Right cardiac atrium (tissue), 5 donors: ENCODE results near the gene TTC7B. TPM values are rescaled to one million over a fixed set of nuclear protein-coding genes. Genes with fewer than 3 reads are reported as not detected.
A peak's percentile ranks its signal among the peaks of the same experiment; 100 is the strongest.
"Not testable (repeated sequence)": the region's sequence is repeated elsewhere in the genome, so short reads cannot be mapped to it uniquely, and the experiment has no call there.

ENCODE experiments used
- ATAC-seq, 2 donors: fragments of 200-7000 bp; cut with Tn5 transposase; one replicate each; pipeline versions ENCODE4 v1.8.0 to v1.9.1; 2020; ENCODE audit warnings: moderate library complexity in 2 of 2, mild to moderate bottlenecking in 1 of 2
- DNase-seq, 3 donors: peaks; one replicate each; pipeline ENCODE4 v3.0.0-alpha.2; 2020
- H3K27ac ChIP-seq: one replicate; pipeline ENCODE4 v1.5.1; 2013; ENCODE audit warnings: mild to moderate bottlenecking, low read length, control low read depth, moderate library complexity
- H3K27me3 ChIP-seq: one replicate; pipeline ENCODE4 v1.6.1; 2013; ENCODE audit not compliant: control insufficient read depth, insufficient read depth
- H3K4me1 ChIP-seq: one replicate; pipeline ENCODE4 v1.6.1; 2013; ENCODE audit warnings: low read length; ENCODE audit not compliant: control insufficient read depth, insufficient read depth
- H3K4me3 ChIP-seq: one replicate; pipeline ENCODE4 v1.5.1; 2013; ENCODE audit warnings: low read length, control low read depth
- H3K9me3 ChIP-seq: one replicate; pipeline ENCODE4 v1.6.1; 2013; ENCODE audit warnings: low read length; ENCODE audit not compliant: control insufficient read depth
- WGBS: extraction: QIAGEN DNeasy Blood & Tissue Kit; methylation state at CpG from one replicate; pipeline ENCODE4 v1.1.7; 2013; 5-methylcytosine and 5-hydroxymethylcytosine counted together
- intact Hi-C, 4 donors: fragments of 100-400 bp; cut with DNase I; formaldehyde crosslinking; loops; one replicate each; pipeline versions ENCODE4 v1.11.0 to v1.14.0; 2022 to 2023
- polyA plus RNA-seq: library from polyadenylated mRNA; stranded (reverse); fragments of 200-250 nt; gene quantifications from one replicate; pipeline ENCODE4 v1.2.3, GENCODE V29; 2013
- total RNA-seq, 4 donors: library from RNA; stranded (reverse); fragmentation: NEBNext Ultra II Directional; extraction: Animal tissue kit (Norgen Biotek cat#: 25700); gene quantifications; one replicate each; pipeline ENCODE4 v1.2.1, GENCODE V29; 2021
- donor health status: healthy with polysubstance abuse.
- donor health status: DM: no; HTN: yes; CAD: no.
- donor health status: DM: no; HTN: no; CAD: no.
- donor health status: DM: no; HTN: yes; CAD: no; lungs with severe emphysema.
- donor health status: DM: yes; HTN: yes; CAD: no.

The TTC7B gene
- total and polyA plus RNA-seq, 5 donors = 38.1 to 88.7 (median 82.8) TPM

DNA sequence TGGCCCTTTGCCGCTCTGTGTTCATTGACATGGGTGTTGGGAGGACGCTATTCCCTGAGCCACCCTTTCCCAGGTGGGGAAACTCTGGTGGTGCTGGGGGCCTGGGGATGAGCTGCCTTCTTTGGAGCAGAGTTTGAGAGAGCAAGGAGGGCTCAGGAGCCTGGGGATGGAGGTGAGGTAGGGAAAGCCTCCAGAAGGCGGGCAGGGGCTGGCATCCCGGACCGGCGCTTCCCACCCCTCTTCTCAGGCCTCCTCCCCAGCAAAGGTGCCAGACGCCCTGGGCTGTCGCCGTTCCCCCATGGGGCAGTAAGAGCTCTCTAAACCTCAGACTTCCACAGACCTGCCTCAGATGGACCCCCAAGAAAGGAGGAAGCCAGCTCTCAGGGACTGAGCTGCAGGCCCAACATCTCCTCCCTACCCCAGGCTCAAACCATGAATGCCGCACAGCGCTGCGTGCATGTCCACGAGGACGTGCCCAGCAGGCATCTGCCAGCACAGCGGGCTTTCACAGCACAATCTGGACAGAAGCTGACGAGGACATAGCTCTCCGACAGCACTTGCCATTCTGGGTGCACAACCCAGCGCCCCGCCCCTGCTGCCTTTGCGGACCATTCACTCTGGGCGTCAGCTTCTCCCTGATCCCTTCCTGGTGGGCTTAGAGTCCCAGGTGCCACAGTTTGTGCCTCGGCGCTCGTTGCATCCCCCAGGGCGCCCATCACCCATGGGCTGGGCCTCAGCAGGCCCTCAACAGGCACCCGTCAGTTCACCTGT lies 14.9 kb upstream of the TTC7B start:
- H3K4me1 ChIP-seq = no peaks in the 10 kb centered on the region
- 92% methylated on average over 26 of the region's 26 CpGs for WGBS
- no peak for DNase-seq
- H3K4me3 ChIP-seq = no peak overlapping the region
- no peaks in the 10 kb centered on the region for H3K9me3 ChIP-seq
- ATAC-seq = no peak
- no peak overlapping the region for H3K27ac ChIP-seq
- no peaks in the 10 kb centered on the region for H3K27me3 ChIP-seq
- intact Hi-C loops = no loop called here

- no peak for ATAC-seq
- Histone ChIP-seq H3K9me3 (no peaks in the 10 kb centered on the region), H3K27ac (no peak overlapping the region), H3K27me3 (no peaks in the 10 kb centered on the region), H3K4me3 (no peak overlapping the region), H3K4me1 (no peaks in the 10 kb centered on the region)
- intact Hi-C loops = no loop called here
- DNase-seq = no peak
- 93% methylated on average over 4 of the region's 4 CpGs for WGBS
These were observed 13.4 kb upstream of the TTC7B start for GRCh38 chr14:90829677-90830076.

DNA sequence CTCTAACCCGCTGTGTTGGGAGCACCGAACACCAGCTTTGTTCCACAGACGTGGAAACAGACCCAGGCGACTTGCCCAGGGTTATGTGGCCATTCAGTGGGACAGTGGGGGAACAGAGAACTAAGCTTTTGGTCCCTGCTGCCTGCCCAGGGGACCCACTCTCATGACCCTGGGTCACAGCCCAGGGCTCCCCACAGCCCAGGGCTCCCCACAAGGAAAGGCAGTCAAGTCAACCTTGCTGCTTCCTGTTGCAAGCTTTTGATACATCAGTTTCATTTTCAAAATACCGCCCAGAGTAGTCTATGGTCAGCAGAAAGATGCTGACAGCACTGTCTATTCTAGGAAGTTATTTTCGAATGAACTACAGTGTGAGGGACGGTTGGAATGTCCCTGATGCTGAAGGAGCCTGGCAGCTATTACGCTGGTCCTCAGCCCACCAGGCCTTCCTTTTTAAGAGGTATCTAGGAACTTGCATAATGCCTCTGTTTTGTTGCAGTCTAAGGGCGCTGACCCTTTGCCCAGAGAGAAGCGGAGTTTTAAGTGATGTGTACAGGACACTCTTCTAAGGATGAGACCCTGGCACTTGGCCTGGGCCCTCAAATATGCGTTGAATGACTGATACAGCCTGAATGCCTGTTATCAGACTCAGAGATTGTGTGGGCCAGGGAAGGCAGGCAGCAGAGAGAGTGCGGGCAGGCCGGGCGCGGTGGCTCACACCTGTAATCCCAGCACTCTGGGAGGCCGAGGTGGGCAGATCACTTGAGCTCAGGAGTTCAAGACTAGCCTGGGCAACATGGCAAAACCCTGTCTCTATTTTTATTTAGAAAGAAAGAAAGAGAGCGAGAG lies 12.6 kb upstream of the TTC7B start:
- H3K9me3 ChIP-seq = no peaks in the 10 kb centered on the region
- H3K27ac ChIP-seq = peak overlapping the region; percentile 89
- no peak for DNase-seq
- intact Hi-C loops = no loop called here
- 67% methylated on average over 17 of the region's 17 CpGs for WGBS
- H3K4me3 ChIP-seq = peak overlapping the region; percentile 36
- no peaks in the 10 kb centered on the region for H3K27me3 ChIP-seq
- H3K4me1 ChIP-seq = no peaks in the 10 kb centered on the region
- peak; percentile 54 to 70 for ATAC-seq

- WGBS = 2% methylated on average over 42 of the region's 42 CpGs
- ATAC-seq (peak; percentile 99), DNase-seq (peak; percentile 94 to 97 (median 97))
- H3K4me3 ChIP-seq = peak overlapping the region; percentile 36
- no peaks in the 10 kb centered on the region for H3K4me1 ChIP-seq
- no peaks in the 10 kb centered on the region for H3K9me3 ChIP-seq
- intact Hi-C loops = no loop called here
- peak overlapping the region; percentile 89 for H3K27ac ChIP-seq
- H3K27me3 ChIP-seq = no peaks in the 10 kb centered on the region
These were observed 11.8 kb upstream of the TTC7B start for GRCh38 chr14:90827919-90828610.

DNA sequence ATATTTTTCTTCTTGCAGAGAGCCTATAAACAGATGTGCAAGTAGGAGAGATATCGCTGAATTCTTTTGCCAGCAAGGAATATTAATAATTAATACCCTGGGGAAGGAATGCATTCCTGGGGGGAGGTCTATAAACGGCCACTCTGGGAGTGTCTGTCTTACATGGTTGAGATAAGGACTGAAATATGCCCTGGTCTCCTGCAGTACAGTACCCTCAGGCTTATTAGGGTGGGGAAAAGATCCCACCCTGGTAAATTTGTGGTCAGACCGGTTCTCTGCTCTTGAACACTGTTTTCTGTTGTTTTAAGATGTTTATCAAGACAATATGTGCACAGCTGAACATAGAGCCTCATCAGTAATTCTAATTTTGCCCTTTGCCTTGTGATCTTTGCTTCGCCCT lies 7.3 kb upstream of the TTC7B start:
- WGBS = 71% methylated on average over 4 of the region's 4 CpGs
- H3K27me3 ChIP-seq, H3K4me3 ChIP-seq, ATAC-seq, intact Hi-C loops, H3K9me3 ChIP-seq, H3K27ac ChIP-seq, DNase-seq, H3K4me1 ChIP-seq: not testable (repeated sequence)

DNA sequence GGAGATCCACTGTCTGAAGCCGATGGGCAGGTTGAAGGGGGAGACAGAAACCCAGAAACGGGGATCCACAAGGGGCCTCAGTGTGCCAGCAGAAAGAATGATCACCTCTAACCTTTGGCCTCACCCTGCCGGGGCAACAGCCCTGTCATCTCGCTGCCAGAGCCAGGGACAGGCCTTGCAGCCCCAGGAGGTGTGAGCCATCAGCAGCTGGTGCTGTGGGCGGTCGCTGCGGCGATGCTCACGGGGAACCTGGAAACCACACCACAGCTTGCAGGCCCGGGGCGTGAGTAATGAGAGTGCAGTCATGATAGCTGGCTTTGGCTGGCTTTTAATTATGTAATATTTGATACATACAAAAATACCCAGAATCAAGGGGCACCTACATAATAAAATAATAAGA lies 4.7 kb upstream of the TTC7B start:
- WGBS = 58% methylated on average over 11 of the region's 11 CpGs
- no peak overlapping the region for H3K27ac ChIP-seq
- no peaks in the 10 kb centered on the region for H3K9me3 ChIP-seq
- H3K4me1 ChIP-seq = no peaks in the 10 kb centered on the region
- intact Hi-C loops = no loop called here
- DNase-seq = no peak
- no peak overlapping the region for H3K4me3 ChIP-seq
- H3K27me3 ChIP-seq = no peaks in the 10 kb centered on the region
- ATAC-seq = no peak

DNA sequence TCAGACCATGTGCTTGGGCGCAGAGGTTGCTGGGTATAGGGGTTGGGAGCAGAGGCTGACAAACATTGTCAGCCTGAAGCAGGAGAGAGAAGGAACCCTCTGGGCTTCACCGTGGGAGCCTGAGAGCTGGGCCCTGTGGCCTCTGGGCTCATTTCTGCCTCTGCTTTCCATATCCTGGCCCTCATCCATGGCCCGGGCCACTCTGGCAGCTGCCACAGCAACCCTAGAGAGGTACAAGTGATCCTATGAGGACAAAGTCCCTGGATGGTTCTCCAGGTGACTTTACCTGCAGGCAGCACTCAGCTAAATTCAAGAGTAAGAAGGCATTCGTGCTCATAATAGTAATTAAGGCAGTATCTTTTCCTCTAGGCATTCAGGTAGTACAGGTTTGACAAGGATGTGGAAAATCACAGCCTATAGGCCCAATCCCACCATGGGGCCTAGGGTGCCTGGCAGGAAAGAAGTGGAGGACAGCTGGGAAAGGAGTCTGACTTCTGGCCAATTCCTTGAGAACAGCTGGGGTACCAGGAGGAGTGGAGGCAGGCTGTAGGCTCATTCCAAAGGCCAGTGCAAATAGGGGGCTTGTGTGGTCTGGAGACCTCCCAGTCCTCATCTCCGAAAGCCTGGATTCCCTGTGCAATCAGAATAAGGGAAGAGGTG lies 3.6 kb upstream of the TTC7B start:
- intact Hi-C loops = loop anchor here in 1 of 4 donors (10.0 kb wide), 1 partner anchor 55 kb away; no protein-coding TSS in a partner anchor
- ATAC-seq (no peak), DNase-seq (no peak)
- H3K4me3 ChIP-seq = no peak overlapping the region
- 90% methylated on average over 5 of the region's 5 CpGs for WGBS
- H3K27ac ChIP-seq = no peak overlapping the region
- H3K27me3 ChIP-seq = no peaks in the 10 kb centered on the region
- H3K9me3 ChIP-seq = no peaks in the 10 kb centered on the region
- peaks cover 2% of the 10 kb centered on the region for H3K4me1 ChIP-seq

DNA sequence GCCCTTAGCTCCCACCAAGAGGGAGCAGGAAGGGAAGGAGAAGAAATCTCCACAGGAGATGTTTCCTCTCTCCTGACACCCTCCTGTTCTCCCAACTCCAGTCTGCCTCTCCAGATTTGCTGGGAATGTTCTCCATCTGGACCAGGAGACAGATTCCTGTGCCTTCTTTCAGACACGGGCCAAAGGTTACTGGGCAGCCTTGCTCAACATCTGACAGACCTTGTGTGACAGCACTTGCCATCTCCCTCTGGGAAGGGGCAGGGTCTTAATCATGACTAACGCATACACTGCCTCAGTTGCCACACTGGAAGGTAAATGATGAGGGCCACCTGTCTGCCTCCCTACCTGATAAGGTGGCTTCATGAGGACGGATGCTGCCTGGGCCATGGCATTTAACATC lies 2.5 kb upstream of the TTC7B start:
- ATAC-seq (no peak), DNase-seq (no peak)
- no peaks in the 10 kb centered on the region for H3K27me3 ChIP-seq
- no peak overlapping the region for H3K4me3 ChIP-seq
- intact Hi-C loops = loop anchor here in 1 of 4 donors (10.0 kb wide), 1 partner anchor 54 kb away; no protein-coding TSS in a partner anchor
- no peaks in the 10 kb centered on the region for H3K9me3 ChIP-seq
- 77% methylated on average over 3 of the region's 3 CpGs for WGBS
- no peak overlapping the region for H3K27ac ChIP-seq
- peaks cover 7% of the 10 kb centered on the region for H3K4me1 ChIP-seq

- intact Hi-C loops = loop anchor here in 1 of 4 donors (10.0 kb wide), 1 partner anchor 52 kb away; no protein-coding TSS in a partner anchor
- 47% methylated on average over 16 of the region's 16 CpGs for WGBS
These were observed 629 bp upstream of the TTC7B start for GRCh38 chr14:90816681-90817436.

DNA sequence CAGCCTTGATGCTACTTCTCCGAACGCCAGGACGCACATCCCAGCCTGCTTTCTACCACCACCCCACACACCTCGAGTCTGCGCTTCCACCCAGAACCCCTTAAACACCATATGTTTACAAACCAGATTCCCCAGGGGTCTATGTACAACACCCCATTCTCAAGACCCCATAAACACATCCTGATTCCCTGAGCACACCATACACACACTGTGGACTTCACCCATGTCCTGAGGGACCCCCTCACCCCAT lies 733 bp downstream of the TTC7B start:
- intact Hi-C loops = loop anchor here in 1 of 4 donors (10.0 kb wide), 1 partner anchor 51 kb away; no protein-coding TSS in a partner anchor
- H3K4me3 ChIP-seq = peak overlapping the region; percentile 99
- peaks cover 7% of the 10 kb centered on the region for H3K4me1 ChIP-seq
- no peaks in the 10 kb centered on the region for H3K27me3 ChIP-seq
- DNase-seq = no peak
- no peak overlapping the region for H3K27ac ChIP-seq
- WGBS = 11% methylated on average over 5 of the region's 5 CpGs
- ATAC-seq = peak in 1 of 2 donors; percentile 3
- no peaks in the 10 kb centered on the region for H3K9me3 ChIP-seq

More at GRCh38 chr14:90816681-90817436, 629 bp upstream of the TTC7B start:
- Histone ChIP-seq H3K9me3 (no peaks in the 10 kb centered on the region), H3K27ac (no peak overlapping the region), H3K4me3 (peak overlapping the region; percentile 99), H3K4me1 (peaks cover 7% of the 10 kb centered on the region), H3K27me3 (no peaks in the 10 kb centered on the region)
- DNase-seq (no peak), ATAC-seq (peak; percentile 14 to 28)
